ENCODE measurements around the gene LRRC26.
A peak's percentile ranks its signal among the peaks of the same experiment; 100 is the strongest.
"Not testable (repeated sequence)": the region's sequence is repeated elsewhere in the genome, so short reads cannot be mapped to it uniquely, and the experiment has no call there.

LRRC26 gene

DNA sequence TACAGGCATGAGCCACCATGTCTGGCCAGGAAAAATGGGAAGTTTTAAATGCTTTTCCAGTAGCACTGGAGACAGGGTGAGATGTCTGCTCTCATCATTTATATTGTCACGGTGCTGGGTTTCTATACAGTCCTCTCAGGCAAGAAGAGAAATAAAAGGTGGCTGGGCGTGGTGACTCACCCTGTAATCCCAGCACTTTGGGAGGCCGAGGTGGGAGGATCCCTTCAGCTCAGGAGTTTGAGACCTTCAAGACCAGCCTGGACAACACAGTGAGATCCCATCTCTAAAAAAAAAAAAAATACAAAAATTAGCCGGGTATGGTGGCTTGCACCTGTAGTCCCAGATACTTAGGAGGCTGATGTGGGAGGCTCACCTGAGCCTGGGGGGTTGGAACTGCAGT, 35.7 kb downstream of the LRRC26 start:
- no peak for DNase-seq

GRCh38 chr9:137130176-137130755, 39.6 kb downstream of the LRRC26 start:
- peak in 1 of 3 experiments; percentile 65 for DNase-seq

DNA sequence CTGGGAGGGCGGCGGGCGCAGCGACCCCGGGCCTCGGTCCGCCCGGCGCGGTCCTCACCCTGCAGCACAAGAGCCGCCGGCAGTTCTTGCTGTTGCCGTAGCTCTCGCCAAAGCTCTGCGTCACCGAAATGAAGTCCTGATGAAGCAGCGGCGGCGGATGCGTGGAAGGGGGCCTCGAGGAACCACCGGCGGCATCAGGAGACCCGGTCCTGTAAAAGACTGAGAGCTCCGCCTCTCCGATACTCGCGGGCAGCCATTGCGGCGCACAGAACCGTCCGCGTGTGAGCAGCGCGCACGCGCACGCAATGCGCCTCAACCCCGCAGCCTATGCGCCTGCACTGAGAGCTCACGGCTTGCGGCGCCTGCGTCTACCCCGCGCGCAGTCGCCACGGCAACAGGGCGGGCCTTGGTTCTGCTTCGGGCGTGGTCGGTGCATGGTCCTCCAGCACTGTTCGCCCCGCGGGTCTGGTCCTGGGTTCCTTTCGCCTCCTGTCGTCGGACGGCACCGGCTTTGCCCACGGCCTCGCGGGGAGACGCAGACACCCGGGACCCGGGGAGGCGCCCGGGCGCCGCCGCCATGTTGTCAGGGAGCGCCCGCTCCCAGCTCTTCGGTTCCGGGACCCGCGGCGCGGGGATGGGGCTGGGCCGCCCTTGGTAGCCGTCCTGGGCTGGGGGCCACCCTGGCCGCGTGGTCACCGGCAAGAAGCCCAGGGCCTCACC, 40.2 kb downstream of the LRRC26 start:
- DNase-seq, result peak; percentile 78 to 96 (median 96)

GRCh38 chr9:137128862-137129455, 40.9 kb downstream of the LRRC26 start:
- peak in 1 of 3 experiments; percentile 33 for DNase-seq

DNA sequence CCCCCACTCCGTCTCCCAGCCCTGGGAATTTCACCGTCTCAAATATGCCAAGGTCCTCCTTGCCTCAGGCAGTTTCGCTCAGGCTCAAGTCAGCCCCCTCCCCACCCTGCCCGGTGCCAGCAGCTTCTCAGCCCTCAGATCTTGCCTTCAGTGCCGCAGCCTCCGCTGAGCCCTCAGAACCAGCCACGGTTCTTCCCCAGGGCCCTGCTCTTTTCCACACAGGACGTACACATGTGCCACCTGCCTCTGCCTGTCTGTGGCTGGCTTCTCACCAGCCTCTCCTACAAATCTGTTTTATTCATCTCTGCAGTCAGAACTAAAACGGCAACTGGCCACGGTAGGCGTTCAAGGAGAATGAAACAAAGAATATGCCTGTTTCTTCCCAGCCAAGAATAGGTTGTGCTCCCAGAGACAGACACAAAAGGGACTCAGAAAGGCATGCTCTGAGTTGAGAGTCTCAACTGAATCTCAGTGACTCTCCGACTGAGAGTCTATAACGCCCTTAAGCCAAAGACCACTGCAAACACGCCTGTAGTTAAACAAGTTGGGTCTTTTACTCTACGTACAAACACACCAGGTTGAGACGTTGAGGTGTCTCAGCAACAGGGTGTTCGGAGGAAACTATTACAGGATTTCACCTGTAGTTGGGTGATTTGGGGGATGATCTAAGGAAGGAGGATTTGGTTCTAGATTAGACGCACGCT, 41.5 kb downstream of the LRRC26 start:
- no peak for DNase-seq

- DNase-seq, result no peak
Measured at GRCh38 chr9:137127301-137128157, 42.3 kb downstream of the LRRC26 start.

DNA sequence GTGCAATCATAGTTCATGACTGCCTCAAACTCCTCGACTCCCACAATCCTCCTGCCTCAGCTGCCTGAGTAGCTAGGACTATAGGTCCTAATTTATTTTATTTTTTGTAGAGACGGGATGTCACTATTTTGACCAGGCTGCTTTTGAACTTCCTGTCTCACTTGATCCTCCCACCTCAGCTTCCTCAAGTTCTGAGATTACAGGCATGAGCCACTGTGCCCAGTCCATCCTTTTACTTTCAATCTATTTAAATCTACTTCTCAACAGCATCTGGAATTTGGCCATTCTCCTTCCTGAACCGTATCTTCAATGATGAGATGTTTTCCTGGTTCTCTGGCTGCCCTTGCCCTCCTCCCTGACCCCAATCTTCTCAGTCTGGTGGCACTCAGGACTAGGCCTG, 43.1 kb downstream of the LRRC26 start:
- no peak for DNase-seq

- DNase-seq, result not testable (repeated sequence)
Measured at GRCh38 chr9:137123952-137124462, 45.8 kb downstream of the LRRC26 start.

GRCh38 chr9:137123468-137123837, 46.4 kb downstream of the LRRC26 start:
- DNase-seq, result no peak

GRCh38 chr9:137122796-137123467, 46.9 kb downstream of the LRRC26 start:
- DNase-seq, result not testable (repeated sequence)

DNA sequence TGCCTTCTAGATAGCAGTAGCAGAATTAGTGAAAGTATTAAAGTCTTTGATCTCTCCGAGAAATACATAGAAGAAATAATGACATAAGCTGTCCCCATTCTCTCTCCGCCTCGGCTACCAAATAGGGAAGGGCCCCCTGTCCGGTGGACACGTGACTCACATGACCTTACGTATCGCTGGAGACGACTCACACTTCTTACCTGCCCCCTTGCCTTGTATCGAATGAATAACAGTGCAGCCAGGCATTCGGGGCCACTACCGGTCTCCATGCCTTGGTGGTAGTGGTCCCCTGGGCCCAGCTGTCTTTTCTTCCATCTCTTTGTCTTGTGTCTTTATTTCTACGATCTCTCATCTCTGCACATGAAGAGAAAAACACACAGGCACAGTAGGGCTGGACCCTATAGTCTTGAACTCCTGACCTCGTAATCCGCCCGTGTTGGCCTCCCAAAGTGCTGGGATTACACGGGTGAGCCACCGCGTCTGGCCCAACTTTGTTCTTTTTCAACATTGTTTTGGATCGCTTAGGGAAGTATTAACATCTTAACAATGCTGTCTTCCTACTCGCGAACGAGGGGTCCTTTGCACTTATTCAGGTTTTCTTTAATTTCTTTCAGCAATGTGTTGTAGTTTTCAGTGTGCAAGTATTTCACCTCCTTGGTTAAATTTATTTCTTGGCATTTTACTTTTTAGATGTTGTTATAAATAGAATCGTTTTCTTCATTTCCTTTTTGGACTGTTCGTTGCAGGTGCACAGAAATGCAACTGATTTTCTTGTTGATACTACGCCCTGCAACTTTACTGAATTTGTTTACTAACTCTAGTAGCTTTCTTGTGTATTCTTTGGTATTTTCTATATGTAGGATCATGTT, 47.7 kb downstream of the LRRC26 start:
- DNase-seq, result not testable (repeated sequence)
